VCaP (cell line): ENCODE data around the gene GOLM1.

Experiments used
- H3K27ac ChIP-seq: fragments of 450-650 bp; 2 replicates; pipeline ENCODE4 v1.5.1; 2017
- CTCF ChIP-seq: fragments of 450-650 bp; conservative IDR thresholded peaks from 2 replicates; pipeline ENCODE4 v1.5.1; 2017; ENCODE audit warnings: mild to moderate bottlenecking, moderate library complexity

The GOLM1 gene

DNA sequence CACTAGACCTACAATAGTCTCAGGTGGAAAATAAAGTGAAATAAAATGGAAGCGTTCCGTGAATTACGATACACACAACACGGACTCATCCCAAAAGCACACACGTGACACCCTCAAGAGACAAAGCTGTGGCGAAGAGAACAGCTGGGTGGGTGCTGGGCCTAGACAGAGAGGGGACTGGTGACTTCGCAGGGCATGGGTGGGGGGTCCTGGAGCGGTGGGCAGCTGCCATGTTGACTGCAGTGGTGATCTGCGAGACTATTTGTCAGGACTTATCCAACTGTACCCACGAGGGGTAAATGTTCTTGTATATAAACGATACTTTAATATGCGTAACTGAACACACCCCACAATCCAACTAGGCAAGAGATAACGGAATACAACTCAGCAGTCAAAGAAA is 52.0 kb downstream of the GOLM1 start:
- TF ChIP-seq CTCF: no peak; the same call in 1 of the 2 replicates
- peak overlapping the region; percentile 99 for H3K27ac ChIP-seq

GRCh38 chr9:86046930-86047341 is 52.4 kb downstream of the GOLM1 start:
- TF ChIP-seq CTCF: peak; percentile 43
- peak overlapping the region; percentile 99 for H3K27ac ChIP-seq

- H3K27ac ChIP-seq: peak overlapping the region; percentile 99
Observed at GRCh38 chr9:86046071-86046636, 53.2 kb downstream of the GOLM1 start.

DNA sequence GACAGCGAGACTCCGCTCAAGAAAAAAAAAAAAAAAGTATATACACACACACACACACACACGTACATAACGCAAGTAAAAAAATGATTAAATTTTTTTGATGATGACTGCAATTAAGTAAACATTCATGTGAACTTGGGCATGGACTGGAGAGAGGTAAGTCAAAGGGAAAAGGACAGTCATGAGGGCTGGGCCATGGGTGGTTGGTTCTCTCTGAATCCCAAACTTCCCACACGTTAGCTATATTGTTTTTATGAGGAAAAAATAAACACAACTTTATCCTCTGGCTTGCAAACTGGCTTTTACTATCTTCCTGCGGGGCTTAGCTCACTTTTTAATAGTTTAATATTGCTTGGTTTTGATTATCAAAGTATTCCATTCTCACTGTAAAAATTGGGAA is 53.7 kb downstream of the GOLM1 start:
- TF ChIP-seq CTCF: no peak
- peak overlapping the region; percentile 99 for H3K27ac ChIP-seq

More at GRCh38 chr9:86046071-86046636, 53.2 kb downstream of the GOLM1 start:
- no peak for TF ChIP-seq CTCF

GRCh38 chr9:86043999-86044398 is 55.4 kb downstream of the GOLM1 start:
- no peak for TF ChIP-seq CTCF
- peak overlapping the region; percentile 99 for H3K27ac ChIP-seq

DNA sequence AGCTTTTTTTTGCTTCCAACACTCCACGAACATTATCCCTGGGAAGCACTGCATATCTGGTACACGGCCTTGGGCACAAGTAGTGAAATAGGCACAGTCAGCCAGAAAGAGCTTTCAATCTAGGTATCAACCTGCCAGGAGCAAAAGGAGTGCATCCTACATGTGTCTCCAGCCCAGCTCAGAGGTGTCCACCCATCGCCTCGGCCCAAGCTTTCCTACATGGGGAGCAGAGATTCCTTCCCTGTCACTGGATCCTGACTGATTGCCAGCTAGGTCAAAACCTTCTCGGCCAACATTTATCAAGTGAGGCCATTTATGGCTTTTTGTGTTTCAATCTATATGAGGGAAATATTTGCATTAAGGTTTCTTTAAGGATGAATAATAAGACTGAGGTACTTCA is 55.8 kb downstream of the GOLM1 start:
- no peak for TF ChIP-seq CTCF
- H3K27ac ChIP-seq: peak overlapping the region; percentile 99

GRCh38 chr9:86042199-86042978 is 57.0 kb downstream of the GOLM1 start:
- peak overlapping the region; percentile 7; the same call in 1 of the 2 replicates for H3K27ac ChIP-seq
- no peak for TF ChIP-seq CTCF
